Activated naive CD4-positive, alpha-beta T cell (primary cell): Measurements from ENCODE around the gene ROBO1.

Experiments used
- DNase-seq, 4 experiments: peaks; one replicate each; lab custom pipeline; 2025; lab: John Stamatoyannopoulos, UW

The ROBO1 gene

DNA sequence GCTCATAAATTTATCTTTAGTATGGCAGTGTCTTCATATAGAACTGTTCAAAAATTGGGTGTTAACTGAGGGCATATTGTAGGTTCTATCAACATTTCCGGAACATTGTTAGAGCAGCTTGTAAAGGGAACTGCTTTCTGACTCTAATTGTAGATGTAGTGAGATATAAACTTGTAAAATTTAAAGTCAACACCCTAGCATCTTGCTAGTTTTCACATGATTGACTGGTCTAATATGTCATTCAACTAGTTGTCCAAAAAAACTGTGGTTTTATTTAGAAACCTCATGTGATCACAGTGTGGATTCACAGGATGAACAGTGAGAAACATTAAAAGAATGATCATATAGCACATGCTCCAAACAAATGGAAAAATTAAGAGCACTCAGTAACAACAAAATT, 607.4 kb downstream of the ROBO1 start:
- DNase-seq = no peak

- DNase-seq = no peak
These were observed 608.1 kb downstream of the ROBO1 start for GRCh38 chr3:79159736-79160135.

GRCh38 chr3:79157191-79157590, 610.6 kb downstream of the ROBO1 start:
- DNase-seq = no peak

GRCh38 chr3:79154865-79155264, 612.9 kb downstream of the ROBO1 start:
- DNase-seq = no peak

DNA sequence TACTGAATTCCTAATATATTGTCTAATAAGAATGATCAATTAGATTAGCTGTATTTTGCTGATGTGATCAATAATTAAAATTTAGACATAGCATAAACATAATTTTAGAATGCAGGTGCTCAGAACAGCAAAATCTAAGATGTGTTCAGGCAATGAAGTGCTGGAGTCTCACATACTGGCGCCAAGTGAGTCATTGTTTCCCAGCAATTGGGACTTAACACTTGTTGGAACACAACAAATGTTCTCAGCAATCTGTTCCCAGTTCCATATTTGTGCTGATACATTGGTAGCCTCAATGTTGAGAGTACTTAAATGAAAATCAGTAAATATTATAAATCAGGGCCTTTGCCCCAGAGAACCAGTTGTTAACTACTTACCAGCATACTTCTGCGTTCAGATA, 619.0 kb downstream of the ROBO1 start:
- DNase-seq = no peak

GRCh38 chr3:79146024-79146423, 621.8 kb downstream of the ROBO1 start:
- no peak for DNase-seq

- DNase-seq = no peak
These were observed 627.1 kb downstream of the ROBO1 start for GRCh38 chr3:79140708-79141107.

- DNase-seq = no peak
These were observed 628.3 kb downstream of the ROBO1 start for GRCh38 chr3:79139395-79140068.

GRCh38 chr3:79125313-79125984, 642.3 kb downstream of the ROBO1 start:
- DNase-seq = no peak

DNA sequence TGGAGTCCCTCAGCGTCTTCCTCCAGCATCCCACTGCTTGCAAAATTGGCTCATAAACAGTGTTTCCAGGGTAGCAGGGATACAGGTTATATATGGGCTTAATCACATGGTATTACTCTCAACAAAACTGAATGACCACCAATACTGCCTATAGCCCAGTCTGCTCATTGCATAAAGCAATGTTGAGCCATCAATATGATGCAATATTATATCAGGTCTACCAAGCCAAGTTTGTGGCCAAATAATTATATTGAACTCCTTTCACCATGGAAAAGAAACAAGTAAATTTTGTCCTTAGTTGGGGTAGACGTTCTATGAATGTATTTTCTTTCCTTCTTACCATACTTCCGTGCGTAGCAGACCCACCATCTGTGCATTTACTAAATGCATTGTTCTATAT, 652.3 kb downstream of the ROBO1 start:
- no peak for DNase-seq

- no peak for DNase-seq
These were observed 653.9 kb downstream of the ROBO1 start for GRCh38 chr3:79113876-79114275.

- no peak for DNase-seq
These were observed 656.3 kb downstream of the ROBO1 start for GRCh38 chr3:79111375-79112052.

DNA sequence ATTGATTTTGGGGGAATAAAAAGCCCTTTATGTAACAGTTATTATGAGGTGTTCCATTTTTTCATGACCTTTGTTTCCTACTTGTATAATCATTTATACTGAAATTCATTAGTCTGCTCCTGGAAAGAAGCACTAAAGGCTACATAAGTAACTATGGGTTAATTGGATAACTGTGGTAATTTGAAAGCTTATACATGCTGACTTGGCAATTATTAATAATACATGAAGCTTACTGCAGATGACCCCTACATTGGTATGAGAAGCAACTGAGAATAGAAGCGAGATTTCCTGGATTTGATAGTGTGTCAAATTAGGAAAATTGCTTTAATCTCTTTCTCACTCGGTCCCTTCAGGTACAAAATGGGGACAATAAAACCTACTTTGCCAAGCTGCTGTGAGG, 658.0 kb downstream of the ROBO1 start:
- no peak for DNase-seq

GRCh38 chr3:79103307-79103706, 664.5 kb downstream of the ROBO1 start:
- no peak for DNase-seq

- DNase-seq = no peak
These were observed 669.7 kb downstream of the ROBO1 start for GRCh38 chr3:79097964-79098660.

DNA sequence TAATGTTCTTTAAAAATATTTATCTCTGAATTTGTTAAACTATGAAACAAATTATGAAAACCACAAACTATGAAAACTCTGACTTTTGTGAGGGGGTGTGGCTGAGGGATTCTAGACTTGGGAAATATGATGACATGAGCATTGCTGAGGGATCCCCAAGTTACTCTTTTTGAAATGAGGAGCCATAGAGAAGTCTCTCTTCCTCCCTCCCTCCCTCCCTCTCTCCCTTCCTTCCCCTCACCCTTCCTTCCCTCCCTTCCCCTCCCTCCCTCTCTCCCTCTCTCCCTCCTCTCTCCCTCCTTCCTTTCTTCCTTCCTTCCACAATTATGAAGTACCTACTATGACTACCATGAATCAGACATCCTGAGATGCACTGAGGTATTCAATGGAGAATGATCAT, 673.1 kb downstream of the ROBO1 start:
- no peak for DNase-seq

GRCh38 chr3:79086514-79086913, 681.3 kb downstream of the ROBO1 start:
- no peak for DNase-seq

GRCh38 chr3:79085171-79085570, 682.6 kb downstream of the ROBO1 start:
- no peak for DNase-seq

DNA sequence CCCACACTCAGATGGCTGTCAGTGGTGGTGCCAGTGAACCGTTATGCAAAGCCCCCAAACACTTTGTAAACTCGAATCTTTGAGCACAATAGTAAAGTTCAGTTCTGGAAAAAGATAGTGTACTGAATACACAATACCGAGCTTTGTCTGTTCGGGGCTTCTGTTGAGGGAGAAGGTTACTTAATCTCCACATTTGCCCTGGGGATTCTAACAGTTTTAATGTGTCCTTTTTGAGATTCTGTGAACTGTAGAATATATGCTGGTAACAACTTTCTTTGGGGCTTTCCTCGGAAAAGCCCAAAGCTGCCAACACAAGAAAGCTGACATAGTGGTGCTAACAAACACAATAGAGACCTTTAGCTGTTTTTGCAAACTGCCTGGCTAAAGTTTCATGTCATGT, 686.5 kb downstream of the ROBO1 start:
- no peak for DNase-seq

GRCh38 chr3:79074558-79074957, 693.2 kb downstream of the ROBO1 start:
- DNase-seq = no peak

DNA sequence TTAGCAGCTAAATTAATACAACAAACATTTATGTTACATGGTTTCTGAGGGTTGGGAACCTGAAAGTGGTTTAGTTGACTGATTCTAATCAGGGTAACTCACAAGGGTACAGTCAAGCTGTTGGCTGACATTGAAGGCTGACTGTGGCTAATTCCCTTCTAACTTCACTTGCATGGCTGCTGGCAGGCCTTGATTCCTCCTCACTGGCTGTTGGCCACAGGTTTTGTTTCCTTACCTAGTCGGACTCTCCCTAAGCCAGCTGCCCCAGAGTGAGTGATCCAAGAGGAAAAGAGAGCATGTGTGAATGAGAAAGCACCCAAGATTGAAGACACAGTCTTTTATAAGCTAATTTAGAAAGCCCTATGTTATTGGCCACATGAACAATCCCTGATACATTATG, 700.1 kb downstream of the ROBO1 start:
- DNase-seq = no peak

DNA sequence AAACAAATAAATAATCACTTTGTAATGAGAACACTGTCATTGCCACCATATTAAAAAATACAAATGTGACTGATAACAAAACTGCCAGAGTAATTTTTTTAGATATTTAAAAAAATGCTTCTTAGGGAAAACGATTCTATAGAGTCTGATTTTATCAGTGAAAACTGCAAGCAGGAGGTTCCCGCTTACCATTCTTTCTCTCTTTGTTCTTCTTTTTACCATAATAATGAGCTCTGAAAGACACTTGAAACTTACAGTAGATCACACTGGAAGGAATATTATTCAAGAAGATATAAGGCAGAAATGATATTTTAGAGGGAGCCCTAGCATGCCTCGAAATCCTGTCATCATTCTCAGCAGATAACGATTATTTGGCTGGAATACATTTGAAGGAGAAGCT, 701.3 kb downstream of the ROBO1 start:
- no peak for DNase-seq

GRCh38 chr3:79063624-79064023, 704.2 kb downstream of the ROBO1 start:
- no peak for DNase-seq
